H1 (cell line): Measurements from ENCODE around the gene KCNQ2. TPM values are rescaled to one million over a fixed set of nuclear protein-coding genes. Genes with fewer than 3 reads are reported as not detected.

Source experiments
- CTCF ChIA-PET: fragments of 300-600 bp; sonication (Branson Sonifier 250); formaldehyde crosslinking; loops from one replicate; lab custom pipeline; 2021; ENCODE audit not compliant: partially characterized antibody; lab: Charles Lee
- POLR2A ChIA-PET: fragments of 300-600 bp; sonication (Branson Sonifier 250); formaldehyde crosslinking; loops from one replicate; lab custom pipeline; 2021; ENCODE audit warnings: inconsistent platforms; ENCODE audit not compliant: partially characterized antibody; lab: Charles Lee
- DNase-seq, 2 experiments: peaks; one replicate each; pipeline versions ENCODE4 v3.0.0 to v3.0.0-alpha.2; 2010 to 2022; ENCODE audit warnings: low spot score in 2 of 2, low read depth in 1 of 2, mixed read lengths in 1 of 2
- FAIRE-seq: peaks from 2 replicates; lab custom pipeline; 2011; peaks lifted over from hg19 to GRCh38; lab: Jason Lieb, UNC
- H2AFZ ChIP-seq: 2 replicates; pipeline ENCODE4 v1.8.1; 2012; ENCODE audit warnings: low read length, inconsistent platforms
- H2AK5ac ChIP-seq: 2 replicates; pipeline ENCODE4 v1.6.1; 2013; ENCODE audit warnings: low read depth, low read length
- H2BK120ac ChIP-seq: replicated peaks from 2 replicates; pipeline ENCODE3; 2013; ENCODE audit warnings: low read depth, low read length, inconsistent platforms
- H2BK12ac ChIP-seq: 2 replicates; pipeline ENCODE4 v1.6.1; 2013; ENCODE audit warnings: low read depth, low read length
- H2BK15ac ChIP-seq: 2 replicates; pipeline ENCODE4 v1.6.1; 2013; ENCODE audit warnings: low read length
- H2BK20ac ChIP-seq: 2 replicates; pipeline ENCODE4 v1.6.1; 2013; ENCODE audit warnings: low read length
- H2BK5ac ChIP-seq: 2 replicates; pipeline ENCODE4 v1.6.1; 2013; ENCODE audit warnings: low read depth, low read length
- H3K14ac ChIP-seq: 2 replicates; pipeline ENCODE4 v1.6.1; 2013; ENCODE audit warnings: inconsistent platforms; ENCODE audit not compliant: insufficient read length
- H3K18ac ChIP-seq: 2 replicates; pipeline ENCODE4 v1.6.1; 2013; ENCODE audit warnings: low read length; ENCODE audit errors: extremely low read depth
- H3K23ac ChIP-seq: 2 replicates; pipeline ENCODE4 v1.6.1; 2013; ENCODE audit warnings: inconsistent platforms; ENCODE audit not compliant: insufficient read length
- H3K23me2 ChIP-seq: 2 replicates; pipeline ENCODE4 v1.6.1; 2013; ENCODE audit warnings: low read depth, low read length
- H3K27ac ChIP-seq: 2 replicates; pipeline ENCODE4 v1.6.1; 2011; ENCODE audit warnings: low read depth, low read length, inconsistent platforms
- H3K27me3 ChIP-seq, 4 experiments: replicated peaks in 1 of 4; 1 replicate in 1 of 4; 2 replicates in 3 of 4; pipeline versions ENCODE4 v1.6.1 to v1.8.1; 2011 to 2013; ENCODE audit warnings: low read length in 3 of 4, mild to moderate bottlenecking in 3 of 4, inconsistent platforms in 2 of 4, mixed read lengths in 2 of 4, moderate library complexity in 1 of 4; ENCODE audit not compliant: control insufficient read depth in 3 of 4, insufficient read depth in 3 of 4; ENCODE audit errors: extremely low read depth in 1 of 4
- H3K36me3 ChIP-seq, 4 experiments: 2 replicates each; pipeline versions ENCODE4 v1.6.1 to v1.8.1; 2011 to 2013; ENCODE audit warnings: mild to moderate bottlenecking in 4 of 4, low read length in 3 of 4, moderate library complexity in 2 of 4, control low read depth in 1 of 4, inconsistent platforms in 1 of 4; ENCODE audit not compliant: insufficient read depth in 4 of 4, control insufficient read depth in 2 of 4
- H3K4ac ChIP-seq: replicated peaks from 2 replicates; pipeline ENCODE3; 2013; ENCODE audit warnings: low read length, low read depth, mixed read lengths, inconsistent platforms; ENCODE audit not compliant: insufficient read length
- H3K4me1 ChIP-seq, 4 experiments: replicated peaks in 1 of 4; 1 replicate in 1 of 4; 2 replicates in 3 of 4; pipeline versions ENCODE4 v1.6.1 to v1.8.1; 2011 to 2013; ENCODE audit warnings: low read length in 3 of 4, inconsistent platforms in 2 of 4, mixed read lengths in 1 of 4; ENCODE audit not compliant: insufficient read depth in 4 of 4, control insufficient read depth in 3 of 4
- H3K4me2 ChIP-seq, 2 experiments: 2 replicates each; pipeline versions ENCODE4 v1.6.1 to v1.8.1; 2011 to 2013; ENCODE audit warnings: low read depth in 2 of 2, low read length in 2 of 2, control low read depth in 1 of 2, inconsistent platforms in 1 of 2, mild to moderate bottlenecking in 1 of 2; ENCODE audit not compliant: insufficient read depth in 1 of 2
- H3K4me3 ChIP-seq, 4 experiments: fragments of 200-600, 300-600 bp in 1 of 4; sonication (generic), shearing (Covaris generic), sonication (Bioruptor Twin) in 1 of 4; 2 replicates each; pipeline versions ENCODE4 v1.5.1 to v1.8.1; 2011 to 2016; ENCODE audit warnings: low read length in 4 of 4, low read depth in 3 of 4, control low read depth in 2 of 4, inconsistent platforms in 2 of 4, mild to moderate bottlenecking in 2 of 4, mixed read lengths in 1 of 4, moderate library complexity in 1 of 4; ENCODE audit not compliant: insufficient read depth in 2 of 4; ENCODE audit errors: extremely low read depth in 1 of 4
- H3K56ac ChIP-seq: replicated peaks from 2 replicates; pipeline ENCODE3; 2013; ENCODE audit warnings: low read depth, mild to moderate bottlenecking, mixed read lengths, low read length, inconsistent platforms; ENCODE audit not compliant: insufficient read length
- H3K79me1 ChIP-seq: 2 replicates; pipeline ENCODE4 v1.6.1; 2013; ENCODE audit warnings: low read depth, low read length, control low read depth
- H3K79me2 ChIP-seq, 2 experiments: 2 replicates each; pipeline versions ENCODE4 v1.6.1 to v1.8.1; 2012 to 2013; ENCODE audit warnings: low read length in 2 of 2, mild to moderate bottlenecking in 2 of 2, inconsistent platforms in 1 of 2; ENCODE audit not compliant: insufficient read depth in 2 of 2, control insufficient read depth in 1 of 2
- H3K9ac ChIP-seq, 4 experiments: replicated peaks in 1 of 4; 1 replicate in 1 of 4; 2 replicates in 3 of 4; pipeline versions ENCODE4 v1.6.1 to v1.8.1; 2011 to 2013; ENCODE audit warnings: low read depth in 3 of 4, low read length in 3 of 4, control low read depth in 2 of 4, mild to moderate bottlenecking in 2 of 4, moderate library complexity in 2 of 4, inconsistent platforms in 1 of 4; ENCODE audit errors: extremely low read depth in 1 of 4
- H3K9me3 ChIP-seq, 2 experiments: 2 replicates each; pipeline versions ENCODE4 v1.6.1 to v1.8.1; 2012 to 2013; ENCODE audit warnings: mild to moderate bottlenecking in 2 of 2, moderate library complexity in 2 of 2, control low read depth in 1 of 2, inconsistent platforms in 1 of 2, low read depth in 1 of 2, low read length in 1 of 2, mixed read lengths in 1 of 2; ENCODE audit not compliant: insufficient read depth in 2 of 2
- H4K20me1 ChIP-seq, 2 experiments: replicated peaks in 1 of 2; 2 replicates each; pipeline versions ENCODE3 to v1.8.1; 2011 to 2013; ENCODE audit warnings: inconsistent platforms in 2 of 2, low read length in 2 of 2, mild to moderate bottlenecking in 1 of 2; ENCODE audit not compliant: insufficient read depth in 2 of 2, control insufficient read depth in 1 of 2
- H4K5ac ChIP-seq: 2 replicates; pipeline ENCODE4 v1.6.1; 2013; ENCODE audit warnings: low read length, low read depth, mixed read lengths, inconsistent platforms; ENCODE audit not compliant: insufficient read length
- H4K8ac ChIP-seq: 2 replicates; pipeline ENCODE4 v1.8.0; 2013; ENCODE audit warnings: mild to moderate bottlenecking, moderate library complexity, low read length, inconsistent platforms; ENCODE audit not compliant: insufficient read depth; ENCODE audit errors: extremely low read depth
- H4K91ac ChIP-seq: replicated peaks from 2 replicates; pipeline ENCODE3; 2013; ENCODE audit warnings: low read length, mixed read lengths, inconsistent platforms; ENCODE audit not compliant: insufficient read length
- BRCA1 ChIP-seq: IDR thresholded peaks from 2 replicates; pipeline ENCODE4 v1.6.1; 2012; ENCODE audit warnings: low read depth, low read length, improper control_type of control experiment
- CHD2 ChIP-seq: IDR thresholded peaks from 2 replicates; pipeline ENCODE4 v1.6.1; 2012; ENCODE audit warnings: low read length, improper control_type of control experiment
- CTBP2 ChIP-seq: IDR thresholded peaks from 2 replicates; pipeline ENCODE4 v1.7.0; 2011; ENCODE audit warnings: borderline replicate concordance, mild to moderate bottlenecking, moderate library complexity, mixed read lengths, low read length; ENCODE audit not compliant: insufficient read depth, insufficient read length
- E2F6 ChIP-seq: IDR thresholded peaks from 2 replicates; pipeline ENCODE4 v1.6.1; 2012; ENCODE audit warnings: inconsistent platforms
- EZH2 ChIP-seq: fragments of 200-600 bp; sonication (generic); IDR thresholded peaks from 2 replicates; pipeline ENCODE4 v1.7.1; 2012; ENCODE audit warnings: low read depth, mild to moderate bottlenecking, moderate library complexity, low read length, inconsistent platforms; ENCODE audit not compliant: severe bottlenecking
- KDM1A ChIP-seq: fragments of 200-600, 300-600 bp; sonication (generic); IDR thresholded peaks from 2 replicates; pipeline ENCODE4 v1.7.1; 2016; ENCODE audit warnings: mild to moderate bottlenecking, low read length, borderline replicate concordance
- MAFK ChIP-seq: IDR thresholded peaks from 2 replicates; pipeline ENCODE4 v1.6.1; 2012; ENCODE audit warnings: low read depth, mild to moderate bottlenecking, improper control_type of control experiment, low read length
- SIN3A ChIP-seq, 2 experiments: IDR thresholded peaks in 1 of 2; conservative IDR thresholded peaks in 1 of 2; 2 replicates each; pipeline ENCODE4 v1.6.1; 2011 to 2012; ENCODE audit warnings: low read length in 2 of 2, improper control_type of control experiment in 1 of 2, low read depth in 1 of 2, mild to moderate bottlenecking in 1 of 2
- TAF1 ChIP-seq: IDR thresholded peaks from 2 replicates; pipeline ENCODE4 v1.6.1; 2011; ENCODE audit warnings: mild to moderate bottlenecking, low read depth, low read length
- TEAD4 ChIP-seq: IDR thresholded peaks from 2 replicates; pipeline ENCODE4 v1.6.1; 2012; ENCODE audit warnings: low read depth, low read length, inconsistent platforms, mixed read lengths
- WGBS, 2 experiments: shearing (Covaris generic) in 1 of 2; methylation state at CpG; one replicate each; pipeline versions ENCODE4 v1.1.6 to v1.1.7; 2013 to 2015; ENCODE audit warnings: low lambda C conversion rate in 2 of 2, mixed read lengths in 2 of 2, inconsistent platforms in 1 of 2, low coverage in 1 of 2, missing lambda C conversion rate in 1 of 2; ENCODE audit not compliant: insufficient replicate concordance in 2 of 2, insufficient coverage in 1 of 2, insufficient read length in 1 of 2; ENCODE audit errors: extremely low coverage in 1 of 2, missing lambda C conversion rate in 1 of 2; 5-methylcytosine and 5-hydroxymethylcytosine counted together
- polyA plus RNA-seq, 7 experiments: library from polyadenylated mRNA; depleted of rRNA in 3 of 7; stranded (reverse) in 5 of 7; unstranded in 2 of 7; fragments of >200 nt in 5 of 7; fragments of 200-250 nt in 2 of 7; gene quantifications; 1 replicate in 5 of 7; 2 replicates in 1 of 7; 4 replicates in 1 of 7; pipeline versions ENCODE4 v1.2.1 to v1.2.3, GENCODE V29; 2011 to 2013; ENCODE audit warnings: missing spikeins in 2 of 7, mixed read lengths in 2 of 7
- total RNA-seq: library from RNA; stranded (reverse); fragmentation: NEBNext Ultra II Directional; extraction: Animal tissue kit (Norgen Biotek cat#: 25700); gene quantifications from 2 replicates; pipeline ENCODE4 v1.2.1, GENCODE V29; 2021

KCNQ2 gene
- total and polyA plus RNA-seq, 2 of the 8 experiments (the other 6 are each of a cell fraction or from before 2014, with no cell fraction given) = 82.6 to 243 TPM

DNA sequence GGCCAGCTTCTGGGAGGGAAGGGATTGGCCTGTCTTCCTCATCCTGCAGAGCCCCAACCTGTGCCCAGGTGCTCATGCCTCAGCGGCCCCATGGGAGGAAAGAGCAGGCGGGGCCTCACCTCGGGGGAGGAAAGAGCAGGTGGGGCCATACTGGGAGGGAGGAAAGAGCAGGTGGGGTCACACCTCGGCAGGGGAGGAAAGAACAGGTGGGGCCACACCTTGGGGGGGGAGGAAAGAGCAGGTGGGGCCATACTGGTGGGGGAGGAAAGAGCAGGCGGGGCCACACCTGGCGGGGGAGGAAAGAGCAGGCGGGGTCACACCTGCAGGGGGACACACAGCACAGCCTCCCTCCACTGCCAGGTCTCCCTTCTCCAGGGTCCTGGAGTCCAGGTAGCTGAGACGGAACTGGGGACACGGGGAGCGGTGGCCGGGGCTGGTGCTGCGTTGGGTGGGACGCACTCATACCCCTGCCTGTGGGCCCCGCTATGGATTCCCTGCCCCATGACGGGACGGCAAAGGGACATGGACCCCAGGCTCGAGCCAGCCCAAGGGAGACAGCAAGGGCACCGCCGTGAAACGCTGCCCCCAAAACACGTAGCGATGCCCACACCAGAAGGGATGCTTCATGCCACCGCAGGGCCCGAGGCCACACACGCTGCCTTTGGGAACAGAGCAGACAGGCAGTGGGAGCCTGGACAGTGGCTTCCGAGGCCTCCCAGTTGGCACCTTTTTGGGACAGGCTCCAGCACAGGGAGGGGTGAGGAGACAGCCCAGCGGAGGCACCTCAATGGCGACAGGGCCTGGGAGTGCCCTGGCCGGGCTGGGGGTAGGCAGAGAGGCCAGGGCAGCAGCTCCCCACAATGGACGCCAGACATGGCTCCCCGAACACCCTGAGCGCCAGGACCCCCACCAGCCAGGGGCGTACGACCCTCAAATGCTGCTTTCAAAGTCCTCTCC is 68.0 kb downstream of the KCNQ2 start:
- H2AFZ ChIP-seq = no peak overlapping the region
- POLR2A ChIA-PET = interaction anchor here (0.6 kb wide), 1 partner anchor 111 kb away, joined by 3 read pairs; no protein-coding TSS in a partner anchor
- no peak for DNase-seq
- TF ChIP-seq KDM1A (no peak), TAF1 (no peak), BRCA1 (no peak), SIN3A (conservative IDR thresholded peaks at IDR 0.05 in 1 of 2, IDR thresholded peaks at IDR 0.05 in 1 of 2; ENCODE audit: low read depth in 1 of 2, low read length in 2 of 2) (no peak), CHD2 (no peak), TEAD4 (no peak), EZH2 (no peak), E2F6 (0 out of 2 replicates have a peak, but pooled peaks have one; percentile 35), CTBP2 (no peak), MAFK (no peak)

More for the DNA sequence above, 68.0 kb downstream of the KCNQ2 start:
- no peak overlapping the region for H3K4me3 ChIP-seq
- H2BK12ac ChIP-seq = 0 out of 2 replicates have a peak overlapping the region, but pooled peaks have one; percentile 98
- H3K27me3 ChIP-seq = no peaks in the 10 kb centered on the region
- no peaks in the 10 kb centered on the region for H3K9me3 ChIP-seq
- no peak overlapping the region for H3K9ac ChIP-seq
- H2BK120ac ChIP-seq = peak overlapping the region; percentile 80
- FAIRE-seq = no peak
- CTCF ChIA-PET = interaction anchor here (0.6 to 1.7 kb wide), 5 partner anchors 14 to 94 kb away, joined by 3 to 6 read pairs (median 3); no protein-coding TSS in a partner anchor
- peaks cover 0 to 4% of the 10 kb centered on the region in 2 experiments for H4K20me1 ChIP-seq
- H2AK5ac ChIP-seq = no peak overlapping the region; the same call in 1 of the 2 replicates
- no peak overlapping the region for H3K18ac ChIP-seq
- peak overlapping the region; percentile 40 for H4K5ac ChIP-seq
- H3K4me1 ChIP-seq = peaks cover 2 to 18% (median 11%) of the 10 kb centered on the region in 4 experiments; a peak in 4 of 7 replicates
- no peak overlapping the region for H2BK15ac ChIP-seq
- peaks cover 2% of the 10 kb centered on the region; the same call in 1 of the 2 replicates for H3K23me2 ChIP-seq
- no peaks in the 10 kb centered on the region for H3K79me2 ChIP-seq
- H3K36me3 ChIP-seq = no peaks in the 10 kb centered on the region
- 0 out of 4 replicates have a peak overlapping the region, but pooled peaks of 1 of the 2 experiments have one; percentile 21 for H3K4me2 ChIP-seq
- no peak overlapping the region for H3K23ac ChIP-seq
- H3K4ac ChIP-seq = peak overlapping the region; percentile 92
- peak overlapping the region; percentile 40; the same call in 1 of the 2 replicates for H2BK5ac ChIP-seq
- WGBS, 2 experiments = 84% methylated on average over 30 of the region's 34 CpGs; no CpG with 5 or more reads in 1 of the 2 experiments
- H2BK20ac ChIP-seq = no peak overlapping the region
- no peak overlapping the region for H3K27ac ChIP-seq
- peak overlapping the region; percentile 84 for H4K91ac ChIP-seq
- no peak overlapping the region for H3K56ac ChIP-seq
- H4K8ac ChIP-seq = peak overlapping the region; percentile 91
- no peak overlapping the region for H3K14ac ChIP-seq
- no peaks in the 10 kb centered on the region for H3K79me1 ChIP-seq
